Suprapubic skin (tissue), 4 donors: ENCODE measurements around the gene SMAD7. TPM values are rescaled to one million over a fixed set of nuclear protein-coding genes. Genes with fewer than 3 reads are reported as not detected.

Experiments used
- DNase-seq, 2 donors: peaks; one replicate each; pipeline ENCODE4 v3.0.0-alpha.2; 2019; ENCODE audit warnings: low spot score in 2 of 2
- H3K27ac ChIP-seq: fragments of 200-600 bp; sonication (generic); one replicate; pipeline ENCODE4 v1.5.1; 2019
- H3K27me3 ChIP-seq: fragments of 200-600 bp; sonication (generic); one replicate; pipeline ENCODE4 v1.5.1; 2019
- H3K36me3 ChIP-seq: fragments of 200-600 bp; sonication (generic); one replicate; pipeline ENCODE4 v1.5.1; 2019
- H3K4me1 ChIP-seq: fragments of 200-600 bp; sonication (generic); one replicate; pipeline ENCODE4 v1.5.1; 2019
- H3K4me3 ChIP-seq: fragments of 200-600 bp; sonication (generic); one replicate; pipeline ENCODE4 v1.5.1; 2019; ENCODE audit warnings: mild to moderate bottlenecking
- H3K9me3 ChIP-seq: fragments of 200-600 bp; sonication (generic); one replicate; pipeline ENCODE4 v1.5.1; 2019
- CTCF ChIP-seq, 2 donors: fragments of 200-600 bp in 1 of 2; fragments of 450-650 bp in 1 of 2; sonication (generic) in 1 of 2; IDR thresholded peaks; one replicate each; pipeline ENCODE4 v1.5.1; 2016 to 2019; ENCODE audit warnings: antibody characterized with exemption in 2 of 2, mild to moderate bottlenecking in 1 of 2, moderate library complexity in 1 of 2
- EP300 ChIP-seq: sonication (generic); formaldehyde crosslinking; IDR thresholded peaks from one replicate; pipeline ENCODE4 v1.6.1; 2017; ENCODE audit warnings: antibody characterized with exemption
- POLR2A ChIP-seq, 2 donors: fragments of 450-650 bp; IDR thresholded peaks; one replicate each; pipeline ENCODE4 v1.6.1; 2017; ENCODE audit warnings: antibody characterized with exemption in 2 of 2, mild to moderate bottlenecking in 2 of 2, moderate library complexity in 2 of 2
- POLR2AphosphoS5 ChIP-seq, 3 donors: sonication (generic); formaldehyde crosslinking; IDR thresholded peaks; one replicate each; pipeline ENCODE4 v1.6.1; 2017; ENCODE audit warnings: antibody characterized with exemption in 3 of 3
- WGBS: methylation state at CpG from one replicate; pipeline ENCODE4 v1.1.5; 2018; 5-methylcytosine and 5-hydroxymethylcytosine counted together
- total RNA-seq, 4 donors: library from RNA; depleted of rRNA; stranded (reverse); fragments of >200 nt; gene quantifications; one replicate each; pipeline ENCODE4 v1.1.0, GENCODE V29; 2016

The SMAD7 gene
- total RNA-seq, 4 donors from 2014 or later, result 19.7 to 41.6 (median 27.8) TPM

GRCh38 chr18:48896326-48896874, 54.4 kb downstream of the SMAD7 start:
- Histone ChIP-seq H3K4me3 (no peak overlapping the region), H3K36me3 (no peaks in the 10 kb centered on the region), H3K27me3 (no peaks in the 10 kb centered on the region), H3K27ac (no peak overlapping the region), H3K9me3 (peaks cover 4% of the 10 kb centered on the region), H3K4me1 (peaks cover 21% of the 10 kb centered on the region)
- no peak for TF ChIP-seq POLR2A (IDR thresholded peaks at IDR 0.05)
- no peak for TF ChIP-seq EP300
- no peak for TF ChIP-seq CTCF (IDR thresholded peaks at IDR 0.05)
- TF ChIP-seq POLR2AphosphoS5 (IDR thresholded peaks at IDR 0.05), result no peak
- 75% methylated on average over 7 of the region's 8 CpGs for WGBS
- DNase-seq, result no peak

- H3K9me3 ChIP-seq, result peaks cover 4% of the 10 kb centered on the region
- 74% methylated on average over 5 of the region's 5 CpGs for WGBS
- no peaks in the 10 kb centered on the region for H3K27me3 ChIP-seq
- H3K4me3 ChIP-seq, result no peak overlapping the region
- H3K36me3 ChIP-seq, result no peaks in the 10 kb centered on the region
- H3K27ac ChIP-seq, result no peak overlapping the region
- H3K4me1 ChIP-seq, result peaks cover 21% of the 10 kb centered on the region
- peak in 1 of 2 donors; percentile 31 for DNase-seq
- TF ChIP-seq POLR2AphosphoS5 (IDR thresholded peaks at IDR 0.05) (no peak), POLR2A (IDR thresholded peaks at IDR 0.05) (no peak), EP300 (no peak), CTCF (IDR thresholded peaks at IDR 0.05) (no peak)
Measured at GRCh38 chr18:48894799-48895346, 55.9 kb downstream of the SMAD7 start.

GRCh38 chr18:48893608-48894600, 56.9 kb downstream of the SMAD7 start:
- Histone ChIP-seq H3K36me3 (no peaks in the 10 kb centered on the region), H3K4me1 (peaks cover 21% of the 10 kb centered on the region), H3K9me3 (no peaks in the 10 kb centered on the region), H3K27ac (no peak overlapping the region), H3K4me3 (no peak overlapping the region), H3K27me3 (no peaks in the 10 kb centered on the region)
- TF ChIP-seq EP300 (no peak), POLR2AphosphoS5 (IDR thresholded peaks at IDR 0.05) (no peak), POLR2A (IDR thresholded peaks at IDR 0.05) (no peak), CTCF (IDR thresholded peaks at IDR 0.05) (no peak)
- peak in 1 of 2 donors; percentile 59 for DNase-seq
- WGBS, result 90% methylated on average over 10 of the region's 25 CpGs

GRCh38 chr18:48893061-48893607, 57.6 kb downstream of the SMAD7 start:
- H3K9me3 ChIP-seq, result no peaks in the 10 kb centered on the region
- no peak overlapping the region for H3K27ac ChIP-seq
- peaks cover 21% of the 10 kb centered on the region for H3K4me1 ChIP-seq
- TF ChIP-seq POLR2AphosphoS5 (IDR thresholded peaks at IDR 0.05) (no peak), POLR2A (IDR thresholded peaks at IDR 0.05) (no peak), EP300 (no peak), CTCF (IDR thresholded peaks at IDR 0.05) (no peak)
- WGBS, result 34% methylated on average over 14 of the region's 14 CpGs
- H3K36me3 ChIP-seq, result no peaks in the 10 kb centered on the region
- no peak overlapping the region for H3K4me3 ChIP-seq
- DNase-seq, result peak in 1 of 2 donors; percentile 49
- no peaks in the 10 kb centered on the region for H3K27me3 ChIP-seq
